ENCODE data around the gene FN1. TPM values are rescaled to one million over a fixed set of nuclear protein-coding genes. Genes with fewer than 3 reads are reported as not detected.
A peak's percentile ranks its signal among the peaks of the same experiment; 100 is the strongest.

FN1 gene
- total RNA-seq, 3 donors from 2014 or later = 74.9 to 295 (median 102) TPM

GRCh38 chr2:215439980-215440512 lies 4.2 kb upstream of the FN1 start:
- DNase-seq (ENCODE audit: low spot score in 2 of 2) = no peak
- H3K4me1 ChIP-seq = no peaks in the 10 kb centered on the region
- TF ChIP-seq CTCF (IDR thresholded peaks at IDR 0.05) (no peak), POLR2A (IDR thresholded peaks at IDR 0.05) (no peak), POLR2AphosphoS5 (IDR thresholded peaks at IDR 0.05) (no peak)
- no peaks in the 10 kb centered on the region for H3K9me3 ChIP-seq
- no peak overlapping the region for H3K4me3 ChIP-seq
- H3K36me3 ChIP-seq = no peaks in the 10 kb centered on the region
- intact Hi-C loops (cut with DNase I; ENCODE audit: low total_unique reads) = no loop called here
- no peaks in the 10 kb centered on the region for H3K27me3 ChIP-seq
- no peak overlapping the region for H3K27ac ChIP-seq

- no peak for DNase-seq (ENCODE audit: low spot score in 2 of 2)
- Histone ChIP-seq H3K9me3 (no peaks in the 10 kb centered on the region), H3K36me3 (no peaks in the 10 kb centered on the region), H3K4me1 (no peaks in the 10 kb centered on the region), H3K27me3 (no peaks in the 10 kb centered on the region), H3K27ac (no peak overlapping the region), H3K4me3 (no peak overlapping the region)
- TF ChIP-seq CTCF (IDR thresholded peaks at IDR 0.05) (no peak), POLR2AphosphoS5 (IDR thresholded peaks at IDR 0.05) (no peak), POLR2A (IDR thresholded peaks at IDR 0.05) (no peak)
- intact Hi-C loops (cut with DNase I; ENCODE audit: low total_unique reads) = no loop called here
Measured at GRCh38 chr2:215439404-215439803, 3.5 kb upstream of the FN1 start.

- Histone ChIP-seq H3K4me3 (peak overlapping the region in 2 of 3 donors; percentile 66 to 74), H3K4me1 (no peaks in the 10 kb centered on the region), H3K27me3 (no peaks in the 10 kb centered on the region), H3K36me3 (no peaks in the 10 kb centered on the region), H3K27ac (peak overlapping the region; percentile 1 to 87), H3K9me3 (no peaks in the 10 kb centered on the region)
- DNase-seq (ENCODE audit: low spot score in 2 of 2) = no peak
- intact Hi-C loops (cut with DNase I; ENCODE audit: low total_unique reads) = no loop called here
- TF ChIP-seq CTCF (IDR thresholded peaks at IDR 0.05) (no peak), POLR2AphosphoS5 (IDR thresholded peaks at IDR 0.05) (no peak), POLR2A (IDR thresholded peaks at IDR 0.05) (no peak)
Measured at GRCh38 chr2:215437614-215438013, 1.7 kb upstream of the FN1 start.

GRCh38 chr2:215436705-215437565 lies 1.1 kb upstream of the FN1 start:
- no peak for DNase-seq (ENCODE audit: low spot score in 2 of 2)
- intact Hi-C loops (cut with DNase I; ENCODE audit: low total_unique reads) = no loop called here

More at GRCh38 chr2:215436705-215437565, 1.1 kb upstream of the FN1 start:
- H3K36me3 ChIP-seq = no peaks in the 10 kb centered on the region
- TF ChIP-seq POLR2AphosphoS5 (IDR thresholded peaks at IDR 0.05) (no peak), POLR2A (IDR thresholded peaks at IDR 0.05) (no peak), CTCF (IDR thresholded peaks at IDR 0.05) (no peak)
- peak overlapping the region; percentile 75 to 87 for H3K27ac ChIP-seq
- H3K4me1 ChIP-seq = no peaks in the 10 kb centered on the region
- H3K27me3 ChIP-seq = no peaks in the 10 kb centered on the region
- H3K9me3 ChIP-seq = no peaks in the 10 kb centered on the region
- peak overlapping the region; percentile 53 to 74 (median 66) for H3K4me3 ChIP-seq

Measured in breast epithelium (tissue), 4 donors.